ENCODE measurements around the gene LRP10.

GRCh38 chr14:22878271-22879246 is 7.0 kb downstream of the LRP10 start:
- TF ChIP-seq FOXA1 (IDR thresholded peaks at IDR 0.05) (no peak), HDGF (IDR thresholded peaks at IDR 0.05; ENCODE audit: borderline replicate concordance) (no peak), FOXM1 (IDR thresholded peaks at IDR 0.05; ENCODE audit: borderline replicate concordance) (no peak), FOXK2 (IDR thresholded peaks at IDR 0.05) (no peak), SP1 (IDR thresholded peaks at IDR 0.05) (no peak), SUZ12 (IDR thresholded peaks at IDR 0.05) (no peak), NFRKB (IDR thresholded peaks at IDR 0.05) (no peak)

All from HEK293T (cell line).